Panc1 (cell line): ENCODE measurements around the gene CDK6. TPM values are rescaled to one million over a fixed set of nuclear protein-coding genes. Genes with fewer than 3 reads are reported as not detected.

ENCODE experiments used
- ATAC-seq: fragments of 200-7000 bp; cut with Tn5 transposase; 2 replicates; pipeline ENCODE4 v1.9.1; 2020; ENCODE audit warnings: mild to moderate bottlenecking, moderate library complexity
- BruUV-seq: library from RNA; stranded (reverse); fragments of 400-500 nt; replicated peaks from 2 replicates; lab custom pipeline; 2021; lab: Mats Ljungman, UMichigan
- CTCF ChIA-PET: fragments of 300-600 bp; sonication (Branson Sonifier 250); formaldehyde crosslinking; loops from one replicate; lab custom pipeline; 2022; ENCODE audit warnings: antibody characterized with exemption; lab: Charles Lee
- POLR2A ChIA-PET: fragments of 300-600 bp; sonication (Branson Sonifier 250); formaldehyde crosslinking; loops from one replicate; lab custom pipeline; 2022; ENCODE audit warnings: antibody characterized with exemption; lab: Charles Lee
- DNase-seq: peaks from one replicate; pipeline ENCODE4 v3.0.0-alpha.2; 2010; ENCODE audit warnings: low read depth, low spot score
- H3K27ac ChIP-seq: 2 replicates; pipeline ENCODE4 v1.5.1; 2011; ENCODE audit warnings: mild to moderate bottlenecking, low read length, inconsistent platforms
- H3K27me3 ChIP-seq: fragments of 200-500 bp; sonication (Bioruptor generic); 2 replicates; pipeline ENCODE4 v1.6.0; 2014; ENCODE audit warnings: low read length, inconsistent platforms; ENCODE audit not compliant: control insufficient read depth, insufficient read depth
- H3K36me3 ChIP-seq: fragments of 200-500 bp; sonication (Bioruptor generic); 2 replicates; pipeline ENCODE4 v1.5.1; 2014; ENCODE audit warnings: inconsistent platforms, mild to moderate bottlenecking, low read length, moderate library complexity; ENCODE audit not compliant: control insufficient read depth, insufficient read depth
- H3K4me1 ChIP-seq: 2 replicates; pipeline ENCODE4 v1.5.1; 2011; ENCODE audit warnings: inconsistent platforms, mild to moderate bottlenecking, low read length, moderate library complexity; ENCODE audit not compliant: control insufficient read depth, insufficient read depth
- H3K4me3 ChIP-seq, 2 experiments: 2 replicates each; pipeline ENCODE4 v1.5.1; 2011 to 2012; ENCODE audit warnings: low read depth in 2 of 2, low read length in 2 of 2, mild to moderate bottlenecking in 2 of 2, inconsistent platforms in 1 of 2, moderate library complexity in 1 of 2
- H3K9me3 ChIP-seq: fragments of 200-500 bp; sonication (Bioruptor generic); 2 replicates; pipeline ENCODE4 v1.5.1; 2014; ENCODE audit warnings: low read depth, mild to moderate bottlenecking, inconsistent platforms, low read length, moderate library complexity; ENCODE audit not compliant: control insufficient read depth, insufficient read depth
- CTCF ChIP-seq: fragments of 450-650 bp; IDR thresholded peaks from 2 replicates; pipeline ENCODE4 v1.5.1; 2017; ENCODE audit warnings: mild to moderate bottlenecking
- POLR2AphosphoS5 ChIP-seq: IDR thresholded peaks from 2 replicates; pipeline ENCODE4 v1.6.1; 2012; ENCODE audit warnings: mild to moderate bottlenecking, low read depth, low read length, moderate library complexity
- REST ChIP-seq, 2 experiments: IDR thresholded peaks; 2 replicates each; pipeline ENCODE4 v1.6.1; 2011 to 2012; ENCODE audit warnings: low read depth in 2 of 2, control low read depth in 1 of 2, low read length in 1 of 2, mild to moderate bottlenecking in 1 of 2, moderate library complexity in 1 of 2; ENCODE audit not compliant: insufficient read depth in 1 of 2
- SIN3A ChIP-seq: IDR thresholded peaks from 2 replicates; pipeline ENCODE4 v1.6.1; 2012; ENCODE audit warnings: low read depth, mild to moderate bottlenecking, low read length, moderate library complexity, borderline replicate concordance; ENCODE audit not compliant: insufficient read depth
- TCF7L2 ChIP-seq: IDR thresholded peaks from 2 replicates; pipeline ENCODE4 v1.6.1; 2011; ENCODE audit warnings: mild to moderate bottlenecking, low read depth, low read length, inconsistent platforms
- in situ Hi-C: cut with HindIII; loops from 2 replicates; pipeline ENCODE4 v1.10.0; 2016; ENCODE audit warnings: low sequenced_read_pairs, low pct_unique_long_range_greater_than_20kb
- intact Hi-C: fragments of 100-400 bp; cut with micrococcal nuclease; formaldehyde crosslinking; loops from one replicate; pipeline ENCODE4 v1.10.0; 2022; ENCODE audit not compliant: unreplicated experiment
- total RNA-seq: library from RNA; stranded (reverse); gene quantifications from one replicate; pipeline ENCODE4 v1.2.1, GENCODE V29; 2021; ENCODE audit not compliant: unreplicated experiment

The CDK6 gene
- total RNA-seq, 1 experiment from 2014 or later, result 57.4 TPM

- Histone ChIP-seq H3K4me3 (no peak overlapping the region), H3K4me1 (no peaks in the 10 kb centered on the region), H3K27me3 (no peaks in the 10 kb centered on the region), H3K36me3 (no peaks in the 10 kb centered on the region), H3K27ac (no peak overlapping the region), H3K9me3 (no peaks in the 10 kb centered on the region)
- TF ChIP-seq CTCF, result no peak
- TF ChIP-seq TCF7L2, result no peak
- TF ChIP-seq REST (IDR thresholded peaks at IDR 0.05; ENCODE audit: insufficient read depth in 1 of 2, low read depth in 2 of 2, low read length in 1 of 2), result no peak
- no peak for TF ChIP-seq SIN3A
- no peak for TF ChIP-seq POLR2AphosphoS5
- in situ Hi-C loops (no loop called here), intact Hi-C loops (no loop called here)
- no peak for DNase-seq
- ATAC-seq, result no peak
- ChIA-PET CTCF (no interaction called here), POLR2A (no interaction called here)
- BruUV-seq, result no TSS peak
Measured at GRCh38 chr7:92881091-92881485, 44.7 kb upstream of the CDK6 start.

- Histone ChIP-seq H3K4me3 (no peak overlapping the region), H3K27ac (no peak overlapping the region), H3K4me1 (no peaks in the 10 kb centered on the region), H3K36me3 (no peaks in the 10 kb centered on the region), H3K27me3 (no peaks in the 10 kb centered on the region), H3K9me3 (no peaks in the 10 kb centered on the region)
- TF ChIP-seq CTCF, result peak; percentile 37
- no peak for TF ChIP-seq REST (IDR thresholded peaks at IDR 0.05; ENCODE audit: insufficient read depth in 1 of 2, low read depth in 2 of 2, low read length in 1 of 2)
- in situ Hi-C loops (no loop called here), intact Hi-C loops (no loop called here)
- ChIA-PET CTCF (no interaction called here), POLR2A (no interaction called here)
- ATAC-seq (peak; percentile 71; the same call in 1 of the 2 replicates), DNase-seq (no peak)
- no TSS peak for BruUV-seq
Measured at GRCh38 chr7:92880212-92881090, 44.1 kb upstream of the CDK6 start.
